Stimulated activated CD4-positive, alpha-beta T cell treated with anti-CD3 and anti-CD28 coated beads, Interleukin-12 subunit alpha, Interleukin-12 subunit beta, amount 100 ng/mL, for 4 hours (primary cell): ENCODE results near the gene NCBP3.
"Not testable (repeated sequence)": the region's sequence is repeated elsewhere in the genome, so short reads cannot be mapped to it uniquely, and the experiment has no call there.

ENCODE experiments used
- DNase-seq: peaks from one replicate; pipeline ENCODE4 v3.0.0-alpha.2; 2020

The NCBP3 gene

DNA sequence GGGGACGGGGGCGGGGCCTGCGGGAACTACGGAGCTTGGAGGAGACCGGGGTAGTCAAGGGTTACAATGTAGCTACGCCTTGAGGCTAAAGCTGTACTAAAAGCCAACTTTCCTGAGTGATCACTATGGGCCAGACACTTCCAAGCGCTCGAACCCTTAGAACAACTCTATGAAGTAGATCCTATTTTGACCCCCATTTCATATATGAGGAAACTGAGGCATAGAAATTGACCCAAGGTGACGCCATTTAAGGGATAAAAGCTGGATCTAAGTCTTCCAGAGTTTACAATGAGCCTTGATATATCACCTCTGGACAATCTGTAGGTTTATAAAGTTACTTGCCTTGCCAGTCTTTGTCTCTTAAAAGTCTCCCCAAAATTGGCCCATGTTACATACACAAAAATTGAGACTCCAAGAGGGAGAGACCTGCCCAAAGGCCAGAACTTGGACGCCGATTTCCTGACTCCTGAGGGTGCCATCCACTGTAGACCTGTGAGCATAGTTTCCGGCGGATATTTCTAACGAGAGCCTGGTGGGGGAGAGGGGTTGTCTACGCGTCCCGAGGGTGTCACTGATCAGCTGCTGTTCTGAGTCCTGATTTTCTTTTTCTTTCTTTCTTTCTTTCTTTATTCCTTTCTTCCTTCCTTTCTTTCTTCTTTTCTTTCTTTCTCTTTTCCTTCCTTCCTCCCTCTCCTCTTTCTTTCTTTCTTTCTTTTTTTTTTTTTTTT, 555 bp upstream of the NCBP3 start:
- no peak for DNase-seq

GRCh38 chr17:3845291-3845620, 790 bp downstream of the NCBP3 start:
- peak; percentile 14 for DNase-seq

DNA sequence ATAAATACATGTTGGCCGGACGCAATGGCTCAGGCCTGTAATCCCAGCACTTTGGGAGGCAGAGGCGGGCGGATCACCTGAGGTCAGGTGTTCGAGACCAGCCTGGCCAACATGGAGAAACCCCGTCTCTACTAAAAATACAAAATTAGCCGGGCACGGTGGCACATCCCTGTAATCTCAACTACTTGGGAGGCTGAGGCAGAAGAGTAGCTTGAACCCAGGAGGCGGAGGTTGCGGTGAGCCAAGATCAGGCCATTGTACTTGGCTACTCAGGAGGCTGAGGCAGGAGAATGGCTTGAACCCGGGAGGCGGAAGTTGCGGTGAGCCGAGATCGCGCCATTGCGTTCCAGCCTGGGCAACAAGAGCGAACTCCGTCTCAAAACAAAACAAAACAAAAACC, 1.5 kb downstream of the NCBP3 start:
- DNase-seq = not testable (repeated sequence)

- DNase-seq = peak; percentile 40
Observed at GRCh38 chr17:3843935-3844516, 2.0 kb downstream of the NCBP3 start.

- no peak for DNase-seq
Observed at GRCh38 chr17:3838206-3838605, 7.8 kb downstream of the NCBP3 start.

DNA sequence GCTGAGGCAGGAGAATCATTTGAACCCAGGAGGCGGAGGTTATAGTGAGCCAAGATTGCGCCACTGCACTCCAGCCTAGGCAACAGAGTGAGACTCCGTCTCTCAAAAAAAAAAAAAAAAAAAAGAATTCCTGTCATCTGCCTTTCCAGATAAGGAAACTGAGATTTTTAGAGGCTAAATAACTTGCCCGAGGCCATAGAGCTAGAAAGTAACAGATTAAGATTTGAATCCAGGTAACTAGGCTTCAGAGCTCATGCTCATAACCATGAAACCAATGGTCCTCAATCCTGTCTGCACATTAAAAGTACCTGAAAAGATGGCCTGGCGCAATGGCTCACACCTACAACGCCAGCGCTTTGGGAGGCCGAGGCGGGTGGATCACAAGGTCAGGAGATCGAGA, 9.5 kb downstream of the NCBP3 start:
- no peak for DNase-seq

DNA sequence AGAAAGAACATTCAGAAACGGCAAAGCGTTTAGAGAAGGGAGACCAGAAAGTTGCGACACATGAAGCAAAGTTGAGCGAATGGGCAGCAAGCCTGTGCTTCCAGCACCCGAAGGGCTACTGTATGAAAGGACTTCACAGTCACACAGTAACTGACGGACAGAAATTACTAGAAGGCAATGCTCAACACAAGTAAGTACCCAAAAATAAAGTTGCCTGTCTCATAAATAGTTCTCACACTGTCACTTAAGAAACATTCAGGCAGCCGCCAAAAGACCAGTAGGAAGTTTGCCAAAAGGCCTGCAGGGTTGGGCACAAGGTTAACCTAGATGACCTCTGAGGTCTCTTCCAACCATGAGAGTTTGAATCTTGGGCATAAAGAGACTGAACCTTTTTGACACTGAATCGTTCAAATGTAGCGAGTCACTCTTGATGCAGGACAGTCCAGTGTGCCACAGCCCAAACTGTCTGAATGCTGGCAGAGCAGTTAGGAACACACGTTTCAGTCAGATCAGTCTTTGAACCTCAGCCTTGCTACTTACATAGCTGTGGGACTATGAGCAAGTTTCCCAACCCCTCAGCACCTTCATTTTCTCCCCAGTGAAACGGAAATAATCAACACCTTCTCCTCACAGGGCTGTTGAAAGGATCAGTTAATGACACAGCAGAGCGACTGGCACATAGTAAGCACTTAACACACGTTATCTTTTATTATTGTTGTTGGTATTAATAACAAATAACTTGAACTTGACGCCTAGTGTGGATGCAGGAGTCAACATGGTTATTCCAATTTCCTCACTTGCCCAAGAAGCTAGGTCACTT, 10.4 kb downstream of the NCBP3 start:
- DNase-seq = no peak

- DNase-seq = no peak
Observed at GRCh38 chr17:3834811-3835210, 11.2 kb downstream of the NCBP3 start.

- no peak for DNase-seq
Observed at GRCh38 chr17:3828852-3829232, 17.2 kb downstream of the NCBP3 start.

DNA sequence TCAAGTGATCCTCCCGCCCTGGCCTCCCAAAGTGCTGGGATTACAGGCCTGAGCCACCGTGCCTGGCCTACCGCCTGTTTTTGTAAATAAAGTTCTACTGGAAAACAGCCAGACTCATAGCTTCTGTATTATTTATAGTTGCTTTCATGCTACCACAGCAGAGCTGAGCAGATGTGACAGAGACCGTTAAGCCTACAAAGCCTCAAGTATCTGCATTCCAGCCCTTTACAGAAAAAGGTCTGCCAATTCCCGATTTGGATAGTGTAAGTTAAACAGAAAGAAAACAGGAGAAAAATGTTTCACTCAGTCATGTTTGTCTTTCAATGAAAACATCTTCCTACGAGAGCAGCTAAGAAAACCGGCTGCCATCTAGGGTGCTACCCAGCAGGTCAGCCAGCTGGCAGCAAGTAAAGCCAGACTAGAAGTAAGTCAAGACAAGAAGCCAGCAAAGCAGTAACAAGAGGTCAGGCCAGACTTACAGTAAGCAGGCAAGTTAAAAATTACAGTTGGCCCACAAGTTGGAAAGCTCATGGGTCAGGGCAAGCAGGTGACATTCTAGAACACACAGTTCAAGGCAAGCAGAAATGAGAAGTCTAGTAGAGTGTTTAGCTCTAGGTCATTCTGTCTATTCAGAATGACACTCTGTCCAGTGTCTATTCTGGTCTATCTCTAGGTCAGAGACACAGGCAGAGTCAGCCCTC, 17.7 kb downstream of the NCBP3 start:
- DNase-seq = no peak

DNA sequence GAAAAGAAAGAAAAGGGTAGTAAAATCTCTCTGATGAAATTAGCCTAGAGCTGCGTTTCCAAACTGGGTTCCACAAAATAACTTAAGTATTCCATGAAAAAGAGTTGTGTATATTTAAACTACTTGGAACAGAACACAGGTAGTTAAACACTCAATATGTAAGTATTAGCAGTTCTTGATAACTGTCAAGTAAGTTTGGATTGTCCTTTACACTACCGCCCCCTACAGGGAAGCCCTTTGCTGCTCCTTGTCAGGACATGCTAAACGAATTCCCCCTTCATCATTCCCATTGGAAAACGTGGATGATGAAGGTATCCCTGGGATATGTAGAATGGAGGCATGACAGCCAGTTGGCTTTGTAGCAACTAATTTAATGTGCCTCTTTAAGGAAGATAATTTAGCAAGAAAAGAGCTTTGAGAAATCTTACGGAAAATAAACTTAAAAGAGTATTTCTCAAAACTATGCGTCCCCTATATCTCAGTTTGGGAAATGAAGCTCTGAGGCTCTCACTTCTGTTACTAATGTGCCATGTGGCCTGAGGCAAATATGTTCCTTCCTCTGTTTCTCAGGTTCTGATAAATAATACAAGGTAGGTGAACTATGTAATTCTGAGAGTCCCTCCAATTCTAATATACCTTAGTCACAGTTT, 18.8 kb downstream of the NCBP3 start:
- DNase-seq = peak; percentile 54

- DNase-seq = no peak
Observed at GRCh38 chr17:3826191-3826590, 19.9 kb downstream of the NCBP3 start.

- no peak for DNase-seq
Observed at GRCh38 chr17:3821101-3821500, 24.9 kb downstream of the NCBP3 start.

GRCh38 chr17:3818786-3819185, 27.3 kb downstream of the NCBP3 start:
- DNase-seq = no peak

DNA sequence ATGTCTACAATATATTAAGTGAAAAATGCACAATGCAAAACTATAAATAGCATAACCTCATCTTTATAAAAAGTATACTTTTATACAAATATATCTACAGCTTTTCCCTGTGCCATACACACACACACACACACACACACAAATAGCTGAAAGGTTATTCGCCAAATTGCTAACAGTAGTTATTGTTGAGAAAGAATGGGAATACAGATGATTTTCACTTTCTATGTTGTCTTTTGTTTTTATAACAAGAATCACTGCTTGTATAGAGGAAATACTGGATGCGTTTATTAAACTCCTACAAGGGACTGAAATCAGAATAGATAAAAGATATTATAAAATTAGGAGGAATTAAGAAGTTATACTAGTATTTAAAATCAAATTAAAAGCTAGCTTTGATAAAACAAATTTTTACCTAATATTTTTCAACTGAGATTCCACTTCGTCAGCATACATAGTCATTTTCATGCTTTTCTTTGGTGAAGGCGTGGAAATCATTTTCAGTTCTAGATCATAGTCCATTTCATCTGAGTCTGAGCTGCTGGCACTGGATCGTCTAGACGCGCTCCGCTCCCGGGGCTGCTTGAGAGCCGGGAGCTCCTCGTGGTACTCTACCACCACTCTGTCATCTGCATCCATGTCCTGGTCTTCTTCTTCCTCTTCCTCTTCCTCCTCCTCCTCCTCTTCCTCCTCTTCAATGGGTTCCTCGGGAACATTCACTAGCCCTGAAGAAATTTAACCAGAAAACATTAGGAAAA, 28.0 kb downstream of the NCBP3 start:
- DNase-seq = no peak

GRCh38 chr17:3815925-3816324, 30.1 kb downstream of the NCBP3 start:
- DNase-seq = no peak

DNA sequence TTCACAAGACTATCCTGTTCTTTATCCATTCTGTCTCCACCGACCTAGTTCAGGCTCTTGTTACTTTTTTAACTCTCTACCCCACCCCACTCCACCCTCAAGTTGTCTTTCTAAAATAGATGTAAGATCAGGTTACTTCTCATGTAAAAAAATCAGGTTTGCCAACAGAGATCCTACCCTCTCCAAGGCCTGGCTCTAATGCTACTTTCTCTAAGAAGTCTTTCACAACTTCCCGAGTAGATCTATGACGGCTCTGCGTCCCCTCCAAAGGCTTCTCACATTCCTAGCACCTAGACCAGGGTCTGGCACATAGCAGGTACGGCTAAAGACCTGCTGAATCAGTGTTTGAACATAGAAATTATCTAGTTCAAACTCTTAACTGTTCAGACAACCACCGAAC, 30.9 kb downstream of the NCBP3 start:
- no peak for DNase-seq

- DNase-seq = no peak
Observed at GRCh38 chr17:3814361-3814760, 31.7 kb downstream of the NCBP3 start.

- DNase-seq = no peak
Observed at GRCh38 chr17:3813171-3813570, 32.9 kb downstream of the NCBP3 start.

DNA sequence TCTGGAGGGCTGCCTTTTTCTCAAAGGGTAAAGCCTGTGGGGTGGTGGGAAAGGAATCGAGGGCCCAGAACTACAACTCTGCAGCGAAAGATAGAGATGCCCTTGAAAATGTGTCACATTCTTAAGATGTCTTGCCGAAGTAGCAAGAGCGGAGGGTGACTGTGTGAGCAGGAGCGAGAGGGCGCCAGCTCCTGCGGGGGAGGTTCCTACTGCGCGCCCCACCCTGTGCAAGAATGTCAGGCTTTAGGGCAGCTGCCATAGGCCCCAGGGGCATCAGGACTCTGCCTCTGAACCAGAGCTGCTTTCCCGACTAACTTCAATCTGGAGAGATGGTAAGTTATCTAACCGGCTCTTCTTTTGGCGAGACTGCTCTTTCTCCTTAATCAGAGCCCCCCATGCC, 33.3 kb downstream of the NCBP3 start:
- no peak for DNase-seq

- no peak for DNase-seq
Observed at GRCh38 chr17:3812284-3812683, 33.8 kb downstream of the NCBP3 start.

DNA sequence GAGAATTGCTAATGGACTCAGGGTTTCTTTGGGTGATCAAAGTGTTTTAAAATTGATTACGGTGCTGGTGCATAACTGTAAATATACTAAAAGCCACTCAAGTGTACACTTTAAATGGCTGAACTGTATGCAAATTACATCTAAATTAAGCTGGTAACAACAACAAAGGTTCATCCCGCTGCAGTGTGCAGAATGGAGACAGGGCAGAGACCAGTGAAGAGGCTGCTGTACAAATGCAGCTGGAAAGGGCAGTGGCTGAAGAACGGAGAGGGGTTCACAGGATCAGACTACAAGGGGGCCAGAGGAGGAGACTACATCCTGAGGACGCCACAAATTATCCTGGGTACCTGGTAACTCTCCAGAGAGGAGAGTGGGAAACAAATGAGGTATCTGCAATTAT, 36.0 kb downstream of the NCBP3 start:
- no peak for DNase-seq
